HG02571 (cell line): ENCODE measurements around the gene MICOS13.
A peak's percentile ranks its signal among the peaks of the same experiment; 100 is the strongest.
"Not testable (repeated sequence)": the region's sequence is repeated elsewhere in the genome, so short reads cannot be mapped to it uniquely, and the experiment has no call there.

Experiments used
- ATAC-seq: cut with Tn5 transposase; IDR thresholded peaks from one replicate; pipeline ENCODE4 v1.9.1; 2021; ENCODE audit warnings: mild to moderate bottlenecking, moderate library complexity; ENCODE audit not compliant: unreplicated experiment

Gene MICOS13

GRCh38 chr19:5688262-5688881, 8.1 kb upstream of the MICOS13 start:
- not testable (repeated sequence) for ATAC-seq

DNA sequence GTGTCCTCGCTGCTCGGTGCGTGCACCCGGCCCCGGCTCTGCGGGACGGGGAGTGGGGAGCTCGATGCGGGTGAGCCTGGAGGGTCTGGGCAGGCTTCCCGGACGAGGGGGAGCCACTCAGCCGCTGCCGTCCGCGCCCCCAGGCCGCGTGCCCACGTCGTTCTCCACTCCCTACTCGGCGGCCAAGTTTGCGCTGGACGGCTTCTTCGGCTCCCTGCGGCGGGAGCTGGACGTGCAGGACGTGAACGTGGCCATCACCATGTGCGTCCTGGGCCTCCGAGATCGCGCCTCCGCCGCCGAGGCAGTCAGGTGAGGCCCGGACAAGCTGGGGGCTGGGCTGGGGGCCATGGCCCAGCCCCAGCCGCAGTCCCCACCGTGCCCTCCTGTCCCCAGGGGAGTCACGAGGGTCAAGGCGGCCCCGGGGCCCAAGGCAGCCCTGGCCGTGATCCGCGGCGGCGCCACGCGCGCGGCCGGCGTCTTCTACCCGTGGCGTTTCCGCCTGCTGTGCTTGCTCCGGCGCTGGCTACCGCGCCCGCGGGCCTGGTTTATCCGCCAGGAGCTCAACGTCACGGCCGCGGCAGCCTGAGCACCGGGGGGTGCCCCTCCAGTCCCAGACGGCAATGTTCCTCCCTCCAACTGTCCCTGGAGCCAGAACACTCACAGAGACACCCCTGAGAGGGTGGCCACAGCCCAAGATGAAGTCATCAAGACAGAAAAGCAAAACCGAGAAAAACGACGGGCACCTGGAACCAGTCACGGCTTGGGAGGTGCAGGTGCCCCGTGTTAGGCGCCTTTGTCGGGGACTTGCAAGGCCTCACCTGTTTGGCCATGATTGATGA, 7.3 kb upstream of the MICOS13 start:
- no peak for ATAC-seq

GRCh38 chr19:5686647-5687359, 6.5 kb upstream of the MICOS13 start:
- peak; percentile 42 for ATAC-seq

DNA sequence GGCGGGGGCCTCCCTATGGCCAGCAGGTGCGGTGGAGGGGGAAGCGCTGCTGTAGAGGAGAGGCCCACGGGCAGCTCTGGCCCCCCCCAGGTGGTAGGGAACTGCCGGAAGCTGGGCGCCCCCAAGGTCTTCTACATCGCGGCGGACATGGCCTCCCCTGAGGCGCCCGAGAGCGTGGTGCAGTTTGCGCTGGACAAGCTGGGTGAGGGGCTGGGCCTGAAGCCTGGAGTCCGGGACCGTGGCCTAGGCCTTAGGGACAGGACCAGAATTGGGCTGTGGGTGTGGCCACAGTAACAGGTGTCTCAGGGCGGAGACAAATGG, 6.0 kb upstream of the MICOS13 start:
- ATAC-seq = no peak

DNA sequence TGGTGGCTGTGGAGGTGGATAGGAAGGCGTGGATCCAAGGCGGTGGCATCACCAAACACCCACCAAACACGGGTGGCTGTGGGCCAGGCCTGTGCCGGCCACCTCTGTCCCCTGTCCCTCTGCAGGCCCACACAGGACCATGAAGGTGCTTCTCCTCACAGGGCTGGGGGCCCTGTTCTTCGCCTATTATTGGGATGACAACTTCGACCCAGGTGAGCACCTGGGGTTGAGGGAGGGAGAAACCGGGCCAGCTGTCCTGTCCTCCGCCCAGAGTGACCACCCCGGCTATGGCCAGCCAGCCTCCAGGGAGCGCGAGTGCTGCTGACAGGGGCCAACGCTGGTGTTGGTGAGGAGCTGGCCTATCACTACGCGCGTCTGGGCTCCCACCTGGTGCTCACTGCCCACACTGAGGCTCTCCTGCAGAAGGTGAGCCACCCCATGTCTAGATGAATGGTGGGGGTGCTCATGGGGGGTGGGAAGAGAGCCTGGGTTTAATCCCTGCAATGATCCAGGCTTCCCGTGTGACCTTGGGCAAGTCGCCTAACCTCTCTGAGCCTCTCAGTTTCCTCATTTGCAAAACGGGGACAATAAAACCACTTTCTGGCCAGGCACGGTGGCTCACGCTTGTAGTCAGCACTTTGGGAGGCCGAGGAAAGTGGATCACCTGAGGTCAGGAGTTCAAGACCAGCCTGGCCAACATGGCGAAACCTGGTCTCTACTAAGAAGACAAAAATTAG, 4.5 kb upstream of the MICOS13 start:
- no peak for ATAC-seq

- ATAC-seq = no peak
Measured at GRCh38 chr19:5683177-5683886, 3.0 kb upstream of the MICOS13 start.

GRCh38 chr19:5682107-5682482, 1.8 kb upstream of the MICOS13 start:
- no peak for ATAC-seq

DNA sequence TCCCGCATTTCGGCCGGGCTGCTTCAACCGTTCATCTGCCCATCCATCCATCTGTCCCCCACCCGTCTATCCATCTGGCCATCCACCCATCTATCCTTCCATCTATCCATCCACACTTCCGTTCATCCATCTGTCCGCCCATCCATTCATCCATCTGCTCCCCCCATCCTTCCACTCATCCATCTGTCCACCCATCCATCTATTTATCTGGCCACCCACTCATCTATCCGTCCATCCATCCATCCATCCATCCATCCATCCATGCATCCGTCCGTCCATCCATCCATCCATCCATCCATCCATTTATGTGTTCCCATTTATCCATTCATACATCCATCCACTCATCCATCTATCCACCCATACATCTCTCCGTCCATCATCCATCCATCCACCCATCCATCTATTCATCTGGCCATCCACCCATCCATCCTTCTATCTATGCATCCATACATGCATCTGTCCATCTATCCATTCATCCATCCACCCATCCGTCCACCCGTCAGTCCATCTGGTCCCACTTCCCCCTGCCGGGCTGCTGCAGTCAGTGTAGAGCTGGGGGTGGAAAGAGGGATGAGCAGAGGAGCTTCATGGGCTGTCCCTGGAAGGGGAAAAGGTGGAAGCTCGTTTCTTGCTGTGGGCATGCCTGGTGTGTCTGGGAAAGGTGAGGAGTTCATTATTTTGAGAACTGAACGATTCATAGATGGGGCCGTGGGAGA, 1.2 kb upstream of the MICOS13 start:
- ATAC-seq = no peak

- ATAC-seq = no peak
Measured at GRCh38 chr19:5680084-5680436, 256 bp downstream of the MICOS13 start.

DNA sequence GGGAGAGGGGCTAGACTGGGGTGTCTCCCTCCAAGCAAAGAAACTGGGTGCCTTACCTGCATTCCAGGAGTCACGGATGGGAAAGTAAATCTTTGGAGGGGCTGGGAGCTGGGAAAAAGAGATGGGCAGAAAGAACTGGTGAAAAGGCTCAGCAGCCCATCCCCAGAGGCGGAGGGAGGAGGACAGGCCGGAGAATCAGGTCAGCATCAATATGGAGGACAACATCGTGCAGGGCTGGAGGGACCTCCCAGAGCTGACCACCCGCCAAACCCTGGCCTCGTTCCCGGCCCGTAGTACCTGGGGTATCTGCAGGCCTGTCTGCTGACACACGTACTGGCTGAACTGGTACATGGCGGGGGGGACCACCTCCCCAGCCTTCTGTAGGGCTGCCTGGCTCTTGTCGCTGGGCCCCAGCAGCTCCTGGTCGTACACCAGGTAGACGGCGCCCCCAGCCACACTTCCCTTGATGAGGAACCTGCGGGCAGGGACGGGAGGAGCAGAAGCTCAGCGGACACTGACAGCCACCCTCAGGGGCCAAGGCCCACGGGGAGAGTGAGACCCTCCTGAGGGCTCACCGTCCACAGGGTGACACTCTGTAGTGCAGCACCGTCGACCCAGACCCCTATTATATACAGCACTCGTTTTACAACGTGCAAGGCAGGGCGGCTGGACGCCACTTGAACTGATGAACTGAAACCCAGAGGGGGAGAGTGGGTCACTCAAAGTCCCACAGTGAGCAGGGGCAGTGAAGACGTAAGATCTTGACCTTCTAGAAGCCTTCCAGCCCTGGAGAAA, 830 bp downstream of the MICOS13 start:
- ATAC-seq = no peak

DNA sequence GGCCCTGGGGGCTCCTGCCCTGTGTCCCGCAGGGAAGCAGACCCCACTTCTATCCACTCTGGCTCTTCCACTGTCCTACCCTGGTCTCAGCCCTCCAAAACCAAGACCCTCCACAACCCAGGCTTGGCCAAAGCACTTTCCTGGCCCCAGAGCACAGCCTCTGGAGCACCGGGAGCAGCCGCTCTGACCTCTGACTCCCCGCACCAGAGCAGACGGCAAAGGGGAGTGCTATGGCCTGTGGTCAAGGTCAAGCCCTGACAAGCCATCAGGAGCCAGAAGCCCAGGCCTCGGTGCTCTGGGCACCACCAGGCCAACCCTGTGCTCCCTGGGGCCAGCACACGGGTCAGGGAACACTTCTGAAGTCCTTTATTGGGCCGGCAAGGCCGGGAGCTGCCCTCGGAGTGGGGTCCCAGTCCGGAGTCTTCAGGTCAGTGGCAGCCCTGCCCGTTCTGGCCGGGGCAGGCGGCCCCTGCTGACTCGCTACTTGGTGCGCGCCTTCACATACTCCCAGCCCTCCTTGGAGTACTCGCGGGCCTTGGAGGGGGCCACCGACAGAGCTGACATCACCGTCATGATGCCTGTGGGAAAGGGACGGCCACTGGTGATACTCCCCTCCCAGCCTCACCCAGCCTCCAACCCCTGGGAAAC, 2.1 kb downstream of the MICOS13 start:
- no peak for ATAC-seq

DNA sequence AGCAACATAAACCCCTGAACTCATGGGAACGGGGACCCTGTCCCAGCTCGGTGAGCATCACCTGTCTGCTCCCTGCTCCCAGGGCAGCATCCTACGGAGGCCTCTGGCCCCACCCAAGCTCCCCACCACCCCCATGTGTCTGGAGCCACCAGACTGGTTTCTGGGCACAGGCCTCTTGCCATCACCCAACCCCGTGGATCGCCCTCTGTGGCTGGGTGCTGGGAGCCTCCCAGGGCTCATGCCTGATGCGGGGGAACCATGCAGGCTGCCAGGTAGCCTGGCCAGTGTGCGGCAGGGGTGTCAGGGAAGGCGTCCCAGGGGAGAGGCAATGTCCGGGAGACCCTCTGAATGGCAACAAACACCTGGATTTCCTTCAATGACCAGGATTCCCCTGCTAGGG, 2.7 kb downstream of the MICOS13 start:
- no peak for ATAC-seq

DNA sequence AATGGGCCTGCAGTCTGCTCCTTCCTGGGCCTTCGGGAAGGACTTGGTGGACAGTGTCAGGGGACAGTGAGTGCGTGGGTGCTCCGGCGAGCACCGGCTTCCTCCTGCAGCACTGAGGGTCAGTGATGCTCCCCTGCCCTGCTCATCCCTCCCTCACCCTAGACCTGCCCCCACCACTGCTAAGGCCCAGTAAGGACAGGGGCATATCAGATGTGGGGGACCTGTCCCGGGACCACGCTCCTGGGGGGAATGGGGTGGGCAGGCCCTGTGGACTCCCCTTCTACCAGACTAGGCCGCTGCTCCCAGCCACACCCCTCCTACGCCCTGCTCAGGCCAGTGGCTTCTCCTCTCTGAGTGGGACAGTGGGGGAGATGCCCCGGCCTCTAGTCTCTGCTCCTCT, 3.2 kb downstream of the MICOS13 start:
- no peak for ATAC-seq

GRCh38 chr19:5676772-5677105, 3.6 kb downstream of the MICOS13 start:
- ATAC-seq = no peak

GRCh38 chr19:5676105-5676771, 4.1 kb downstream of the MICOS13 start:
- ATAC-seq = no peak

DNA sequence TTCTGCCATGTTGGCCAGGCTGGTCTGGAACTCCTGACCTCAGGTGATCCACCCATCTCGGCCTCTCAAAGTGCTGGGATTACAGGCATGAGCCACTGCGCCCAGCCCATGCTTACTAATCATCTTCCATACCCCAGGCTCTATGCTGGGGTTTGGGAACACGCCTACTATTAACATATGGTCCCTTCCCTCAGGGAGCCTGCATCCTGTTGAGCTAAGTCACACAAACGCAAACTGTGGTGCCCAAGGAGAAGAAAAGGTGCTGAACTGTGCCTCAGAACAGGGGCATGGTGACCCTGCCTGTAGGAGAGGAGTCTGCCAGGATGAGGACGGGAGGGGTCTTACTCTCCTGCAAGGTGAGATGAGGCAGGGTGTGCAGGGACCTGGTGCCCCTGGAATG, 5.6 kb downstream of the MICOS13 start:
- ATAC-seq = no peak

DNA sequence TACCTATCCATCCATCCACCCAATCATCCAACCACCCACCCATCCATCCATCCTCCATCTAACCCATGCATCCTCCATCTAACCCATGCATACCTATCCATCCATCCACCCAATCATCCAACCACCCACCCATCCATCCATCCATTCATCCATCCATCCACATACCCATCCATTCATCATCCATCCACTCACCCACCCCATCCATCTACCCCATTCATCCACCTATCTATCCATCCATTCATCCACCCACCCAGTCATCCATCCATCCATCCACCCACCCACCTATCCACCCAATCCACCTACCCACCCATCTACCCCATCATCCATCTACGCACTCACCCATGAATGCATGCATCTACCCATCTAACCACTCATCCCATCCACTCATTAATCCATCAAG, 6.6 kb downstream of the MICOS13 start:
- no peak for ATAC-seq

GRCh38 chr19:5672708-5673459, 7.4 kb downstream of the MICOS13 start:
- ATAC-seq = no peak
